KOPT-K1 (cell line): ENCODE measurements around the gene SLC35F6.
"Not testable (repeated sequence)": the region's sequence is repeated elsewhere in the genome, so short reads cannot be mapped to it uniquely, and the experiment has no call there.

Source experiments
- H3K27ac ChIP-seq: fragments of 200-600 bp; sonication (generic); 2 replicates; pipeline ENCODE4 v1.5.1; 2016; ENCODE audit warnings: antibody characterized with exemption, mild to moderate bottlenecking, low read depth, low read length; ENCODE audit not compliant: poor library complexity, severe bottlenecking
- H3K36me3 ChIP-seq: fragments of 200-600 bp; sonication (generic); 2 replicates; pipeline ENCODE4 v1.5.1; 2017; ENCODE audit warnings: antibody characterized with exemption, mild to moderate bottlenecking, low read length, moderate library complexity; ENCODE audit not compliant: insufficient read depth
- H3K9me3 ChIP-seq: fragments of 200-600 bp; sonication (generic); 2 replicates; pipeline ENCODE4 v1.5.1; 2017; ENCODE audit warnings: antibody characterized with exemption, low read length, mild to moderate bottlenecking; ENCODE audit not compliant: insufficient read depth, poor library complexity, severe bottlenecking

SLC35F6 gene

DNA sequence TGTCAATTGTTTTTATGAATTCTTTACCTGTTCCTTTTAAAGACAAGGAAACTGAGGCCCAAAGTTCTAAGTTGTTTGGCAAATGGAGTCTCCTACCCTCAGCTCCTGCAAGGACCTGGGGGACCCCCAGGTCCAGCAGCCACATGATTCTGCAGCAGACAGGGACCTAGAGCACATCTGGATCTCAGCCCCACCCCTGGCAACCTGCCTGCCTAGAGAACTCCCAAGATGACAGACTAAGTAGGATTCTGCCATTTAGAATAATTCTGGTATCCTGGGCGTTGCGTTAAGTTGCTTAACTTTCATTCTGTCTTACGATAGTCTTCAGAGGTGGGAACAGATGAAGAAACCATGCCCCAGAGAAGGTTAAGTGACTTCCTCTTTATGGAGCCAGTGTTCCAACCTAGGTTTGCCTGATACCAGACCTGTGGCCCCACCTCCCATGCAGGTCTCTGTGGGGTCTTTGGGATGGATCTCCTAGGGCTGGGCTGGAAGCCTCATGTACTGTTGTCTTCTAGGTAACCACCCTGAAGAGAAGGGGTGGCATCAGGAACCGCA is 16.2 kb downstream of the SLC35F6 start:
- no peaks in the 10 kb centered on the region for H3K9me3 ChIP-seq
- H3K27ac ChIP-seq: no peak overlapping the region
- H3K36me3 ChIP-seq: peaks cover 64% of the 10 kb centered on the region

DNA sequence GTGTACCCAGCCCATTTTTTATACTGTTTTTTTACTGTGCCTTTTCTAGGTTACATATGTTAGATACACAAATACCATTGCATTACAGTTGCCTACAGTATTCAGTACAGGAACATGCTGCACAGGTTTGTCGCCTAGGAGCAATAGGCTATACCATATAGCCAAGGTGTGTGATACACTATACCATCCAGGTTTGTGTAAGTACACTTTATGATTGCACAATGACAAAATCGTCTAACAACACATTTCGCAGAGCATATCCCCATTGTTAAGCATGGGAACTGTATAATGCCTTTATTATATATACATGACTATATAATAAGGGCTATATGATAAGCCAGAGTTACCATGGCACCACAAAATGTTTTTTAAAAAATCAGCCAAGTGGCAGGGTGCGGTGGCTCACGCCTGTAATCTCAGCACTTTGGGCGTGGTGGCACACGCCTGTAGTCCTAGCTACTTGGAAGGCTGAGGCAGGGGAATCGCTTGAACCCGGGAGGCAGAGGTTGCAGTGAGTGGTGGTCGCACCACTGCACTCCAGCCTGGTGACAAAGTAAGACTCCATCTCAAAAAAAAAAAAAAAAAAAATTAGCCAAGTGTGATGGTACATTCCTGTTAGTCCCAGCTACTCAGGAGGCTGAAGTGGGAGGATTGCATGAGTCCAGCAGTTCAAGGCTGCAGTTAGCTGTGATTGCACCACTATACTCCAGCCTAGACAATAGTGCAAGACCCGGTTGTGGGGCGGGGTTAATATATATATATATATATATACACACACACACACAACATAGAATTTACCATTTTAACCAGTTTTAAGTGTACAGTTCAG is 19.0 kb downstream of the SLC35F6 start:
- Histone ChIP-seq H3K9me3 (no peaks in the 10 kb centered on the region), H3K36me3 (peaks cover 41% of the 10 kb centered on the region), H3K27ac (no peak overlapping the region)

DNA sequence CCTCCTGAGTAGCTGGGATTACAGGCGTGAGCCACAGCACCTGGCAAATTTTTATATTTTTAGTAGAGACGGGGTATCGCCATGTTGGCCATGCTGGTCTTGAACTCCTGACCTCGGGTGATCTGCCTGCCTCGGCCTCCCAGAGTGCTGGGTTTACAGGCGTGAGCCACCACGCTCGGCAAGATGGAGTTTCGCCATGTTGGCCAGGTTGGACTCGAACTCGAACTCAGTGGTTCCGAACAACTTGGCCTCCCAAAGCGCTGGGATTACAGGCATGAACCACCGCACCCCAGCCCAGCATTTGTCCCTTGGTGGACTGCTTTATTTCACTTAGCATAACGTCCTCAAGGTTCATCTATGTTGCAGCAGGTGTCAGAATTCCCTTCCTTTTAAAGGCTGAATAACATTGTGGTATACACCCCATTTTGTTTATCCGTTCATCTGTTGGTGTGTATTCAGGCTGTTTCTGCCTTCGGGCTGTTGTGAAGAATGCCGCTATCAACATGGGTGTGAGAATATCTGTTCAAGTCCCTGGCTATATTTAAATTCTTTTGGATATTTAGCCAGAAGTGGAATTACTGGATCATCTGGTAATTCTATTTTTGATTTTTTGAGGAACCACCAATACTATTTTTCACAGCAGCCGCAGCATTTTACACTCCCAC is 20.6 kb downstream of the SLC35F6 start:
- Histone ChIP-seq H3K36me3 (peaks cover 41% of the 10 kb centered on the region), H3K9me3 (no peaks in the 10 kb centered on the region), H3K27ac (no peak overlapping the region)

DNA sequence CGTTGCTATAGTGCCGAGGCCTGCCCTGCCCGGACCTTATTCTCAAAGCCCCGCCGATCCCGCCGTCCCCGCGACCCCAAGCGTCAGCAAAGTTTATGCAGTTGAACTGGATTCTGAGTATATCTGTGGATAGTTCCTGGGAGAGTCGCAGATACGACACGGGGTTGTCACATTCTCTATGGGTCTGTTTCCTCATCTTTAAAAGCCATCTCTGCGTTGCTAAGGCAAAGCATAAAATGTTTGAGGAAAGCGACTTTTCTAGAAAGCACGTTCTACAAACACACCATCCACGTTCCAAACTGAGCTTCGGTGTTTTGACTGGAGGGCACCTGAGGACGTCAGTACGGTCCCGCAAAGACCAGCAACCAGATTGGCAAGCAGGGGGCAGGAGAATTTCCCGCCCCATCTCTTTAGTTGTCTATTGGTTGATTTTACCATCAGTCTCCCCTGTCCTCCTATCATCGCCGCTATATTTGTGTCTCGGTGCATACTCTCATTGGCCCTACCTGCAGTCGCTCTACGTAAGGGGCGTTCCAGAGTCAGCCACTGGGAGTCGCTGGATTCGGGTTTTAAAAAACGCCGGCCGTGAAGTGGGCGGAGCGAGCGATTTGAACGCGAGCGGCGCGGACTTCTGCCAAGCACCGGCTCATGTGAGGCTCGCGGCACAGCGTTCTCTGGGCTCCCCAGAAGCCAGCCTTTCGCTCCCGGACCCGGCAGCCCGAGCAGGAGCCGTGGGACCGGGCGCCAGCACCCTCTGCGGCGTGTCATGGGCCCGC is 21.5 kb downstream of the SLC35F6 start, which contains the start of gene CENPA:
CENPA (plus strand) TSS at position 626 of the 776 bp plus-strand sequence; CDS start at position 767, 141 bp downstream.
- H3K9me3 ChIP-seq: peaks cover 3% of the 10 kb centered on the region
- H3K36me3 ChIP-seq: peaks cover 39% of the 10 kb centered on the region
- H3K27ac ChIP-seq: peak within 1 kb of the TSS; percentile 90

DNA sequence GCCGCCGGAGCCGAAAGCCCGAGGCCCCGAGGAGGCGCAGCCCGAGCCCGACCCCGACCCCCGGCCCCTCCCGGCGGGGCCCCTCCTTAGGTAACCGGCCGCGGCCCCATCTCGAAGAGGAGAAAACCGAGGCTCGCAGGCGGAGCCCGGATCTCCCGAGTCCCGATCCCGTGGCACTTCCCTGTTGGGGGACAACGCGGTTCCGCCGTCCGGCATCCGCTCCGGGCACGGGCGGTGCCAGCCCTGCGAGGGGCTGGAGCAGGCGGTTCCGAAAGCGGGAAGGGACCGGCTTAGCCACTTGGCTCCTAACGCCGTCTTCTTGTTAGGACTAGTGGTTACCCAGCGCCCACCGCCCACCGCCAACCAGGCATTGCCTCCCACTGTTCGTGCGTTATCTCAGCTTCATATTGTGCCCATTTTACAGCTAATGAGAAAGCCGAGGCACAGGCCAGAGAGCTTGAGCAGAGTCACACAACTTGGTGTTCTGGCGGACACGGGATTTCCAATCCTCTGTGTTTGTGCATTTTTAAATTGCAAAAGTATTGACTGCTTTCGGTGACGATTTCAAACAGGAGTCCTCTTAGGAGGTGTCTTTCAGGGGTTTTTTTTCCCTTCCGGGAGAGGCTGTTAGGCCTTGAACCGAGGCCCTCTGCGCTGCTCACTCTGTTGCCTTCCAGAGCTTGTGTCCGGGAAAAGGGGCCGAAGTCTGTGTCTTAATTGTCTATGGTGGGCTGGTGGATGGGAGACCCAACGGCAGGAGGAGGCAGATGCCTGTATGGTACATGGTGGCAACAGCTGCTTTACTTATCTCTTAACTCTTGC is 22.3 kb downstream of the SLC35F6 start:
- Histone ChIP-seq H3K27ac (peak overlapping the region; percentile 90), H3K9me3 (peaks cover 8% of the 10 kb centered on the region), H3K36me3 (peaks cover 39% of the 10 kb centered on the region)

DNA sequence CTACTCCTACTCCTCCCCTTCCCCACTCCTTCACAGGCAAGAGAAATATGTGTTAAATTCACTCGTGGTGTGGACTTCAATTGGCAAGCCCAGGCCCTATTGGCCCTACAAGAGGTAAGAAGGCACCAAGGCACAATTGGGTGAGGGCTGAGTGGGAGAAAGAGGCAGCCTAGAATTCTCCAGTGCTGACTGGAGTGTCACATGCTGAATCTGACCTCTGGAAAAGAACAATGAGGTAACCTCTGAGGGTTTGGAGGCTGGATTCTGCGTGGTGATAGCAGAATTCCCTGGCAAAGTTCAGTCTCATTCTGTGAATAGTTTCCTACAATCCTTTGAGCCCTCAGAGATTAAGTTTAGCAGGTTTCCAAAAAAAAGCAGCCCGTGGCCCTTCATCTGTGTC is 28.6 kb downstream of the SLC35F6 start:
- no peak overlapping the region for H3K27ac ChIP-seq
- peaks cover 95% of the 10 kb centered on the region for H3K36me3 ChIP-seq
- peaks cover 8% of the 10 kb centered on the region for H3K9me3 ChIP-seq

DNA sequence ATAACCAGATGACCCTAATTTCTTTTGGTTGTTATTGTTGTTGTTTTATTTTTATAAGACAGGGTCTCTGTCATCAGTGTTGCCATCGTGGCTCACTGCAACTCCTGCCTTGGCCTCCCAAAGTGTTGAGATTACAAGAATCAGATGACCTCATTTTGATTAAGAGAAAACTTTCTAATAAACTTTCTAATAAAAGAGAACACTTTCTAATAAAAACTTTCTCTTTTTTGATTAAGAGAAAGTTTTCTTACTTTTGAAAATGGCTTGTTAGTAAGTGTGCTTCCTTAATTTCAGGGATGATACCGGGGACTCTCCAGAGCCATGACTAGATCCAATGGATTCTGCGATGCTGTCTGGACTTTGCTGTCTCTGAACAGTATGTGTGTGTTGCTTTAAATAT is 29.4 kb downstream of the SLC35F6 start:
- Histone ChIP-seq H3K9me3 (peaks cover 8% of the 10 kb centered on the region), H3K27ac (no peak overlapping the region), H3K36me3 (peaks cover 94% of the 10 kb centered on the region)

DNA sequence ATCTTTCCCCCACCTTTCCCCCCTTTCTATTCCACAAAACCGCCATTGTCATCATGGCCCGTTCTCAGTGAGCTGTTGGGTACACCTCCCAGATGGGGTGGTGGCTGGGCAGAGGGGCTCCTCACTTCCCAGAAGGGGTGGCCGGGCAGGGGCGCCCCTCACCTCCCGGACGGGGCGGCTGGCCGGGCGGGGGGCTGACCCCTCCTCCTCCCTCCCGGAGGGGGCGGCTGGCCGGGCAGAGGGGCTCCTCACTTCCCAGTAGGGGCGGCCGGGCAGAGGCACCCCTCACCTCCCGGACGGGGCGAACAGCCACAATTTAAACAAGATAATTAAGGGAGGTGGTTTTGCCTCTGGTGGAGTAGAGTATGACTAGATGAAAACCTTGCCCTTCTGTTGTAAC is 31.1 kb downstream of the SLC35F6 start:
- H3K9me3 ChIP-seq, H3K27ac ChIP-seq: not testable (repeated sequence)
- H3K36me3 ChIP-seq: peaks cover 88% of the 10 kb centered on the region

DNA sequence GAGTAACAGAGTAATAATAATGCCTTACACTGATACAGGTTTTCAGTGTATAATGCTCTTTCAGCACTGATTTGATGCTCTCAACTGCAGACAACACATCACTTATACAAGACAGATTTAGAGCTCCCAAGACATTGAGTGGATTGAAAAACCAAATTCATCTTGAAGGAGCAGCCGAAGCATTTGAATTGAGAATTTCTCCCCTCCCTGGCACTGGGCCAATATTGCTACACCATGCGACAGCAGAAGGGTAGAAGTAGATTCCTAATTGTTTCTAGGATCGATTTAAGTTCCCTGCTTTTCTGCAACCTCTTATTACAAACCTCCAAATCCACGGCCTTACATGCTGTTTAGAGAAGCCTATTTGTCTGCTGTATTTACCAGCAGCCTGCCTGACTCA is 37.2 kb downstream of the SLC35F6 start:
- no peaks in the 10 kb centered on the region for H3K9me3 ChIP-seq
- H3K36me3 ChIP-seq: peaks cover 45% of the 10 kb centered on the region
- no peak overlapping the region for H3K27ac ChIP-seq

DNA sequence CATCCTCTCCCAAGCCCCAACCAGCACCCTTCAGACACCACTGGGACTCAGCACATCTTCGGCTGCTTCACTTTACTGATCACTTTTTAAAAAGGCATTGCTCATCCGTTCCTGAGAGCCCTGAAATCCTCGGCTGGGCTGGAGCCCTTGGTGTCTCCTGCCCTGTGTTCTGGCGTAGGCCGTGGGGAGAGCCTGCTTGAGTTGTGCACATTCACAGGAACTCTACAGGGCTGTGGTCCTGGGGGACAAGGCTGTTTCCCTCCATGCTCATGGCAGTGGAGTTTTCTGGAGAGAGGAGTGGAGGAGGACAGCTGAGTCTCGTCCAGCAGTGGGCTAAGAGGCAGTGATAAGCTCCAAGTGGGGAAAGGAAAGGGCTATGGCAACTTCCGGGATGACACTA is 37.7 kb downstream of the SLC35F6 start:
- Histone ChIP-seq H3K36me3 (peaks cover 41% of the 10 kb centered on the region), H3K9me3 (no peaks in the 10 kb centered on the region), H3K27ac (no peak overlapping the region)

DNA sequence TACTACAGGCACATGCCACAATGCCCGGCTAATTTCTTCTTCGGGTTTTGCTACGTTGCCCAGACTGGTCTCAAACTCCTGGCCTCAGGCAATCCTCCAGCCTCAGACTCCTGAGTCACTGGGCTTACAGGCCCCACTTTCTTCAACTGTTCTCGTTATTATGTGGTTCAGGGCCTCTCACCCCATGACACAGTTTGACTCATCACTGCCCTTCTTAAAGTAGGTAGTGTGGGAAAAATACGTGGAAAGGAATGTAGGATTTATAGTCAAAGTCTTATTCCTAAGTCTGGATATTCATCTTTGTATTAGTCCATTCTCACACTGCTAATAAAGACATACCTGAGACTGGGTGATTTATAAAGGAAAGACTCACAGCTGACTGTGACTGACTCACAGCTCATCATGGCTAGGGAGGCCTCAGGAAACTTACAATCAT is 41.2 kb downstream of the SLC35F6 start:
- peaks cover 15% of the 10 kb centered on the region for H3K36me3 ChIP-seq
- no peak overlapping the region for H3K27ac ChIP-seq
- H3K9me3 ChIP-seq: no peaks in the 10 kb centered on the region

DNA sequence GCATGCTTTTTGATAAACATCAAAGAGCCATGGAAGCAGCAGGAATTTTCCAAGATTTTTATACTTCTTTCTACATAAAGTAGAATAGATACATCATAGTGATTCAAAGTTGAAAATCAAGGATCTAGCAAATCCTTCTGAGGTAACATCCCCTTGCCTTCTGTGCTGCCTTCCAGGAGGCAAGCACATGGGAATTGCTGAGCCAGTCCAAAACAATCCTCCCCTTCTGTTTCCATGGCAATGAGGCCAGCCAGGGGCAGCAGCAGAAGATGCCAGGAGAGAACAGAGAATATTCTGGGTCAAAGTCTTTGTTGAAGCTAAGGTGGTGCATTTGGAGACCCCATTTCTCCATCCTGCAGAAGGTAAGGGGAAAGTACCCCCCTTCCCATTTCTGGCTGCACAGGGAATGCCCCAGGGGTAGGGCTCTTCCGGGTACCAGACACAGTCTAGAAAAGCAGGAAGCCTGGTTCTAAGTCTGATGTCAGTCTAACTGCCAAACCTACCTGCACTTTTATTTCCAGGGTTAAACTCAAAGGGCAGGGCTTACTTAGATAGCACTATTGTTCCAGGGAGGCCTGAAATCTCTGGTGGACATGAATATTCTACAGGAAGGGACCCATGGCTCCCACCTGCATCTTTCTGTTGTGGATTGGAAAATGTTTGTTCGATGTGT is 43.8 kb downstream of the SLC35F6 start:
- Histone ChIP-seq H3K36me3 (no peaks in the 10 kb centered on the region), H3K9me3 (no peaks in the 10 kb centered on the region), H3K27ac (no peak overlapping the region)

DNA sequence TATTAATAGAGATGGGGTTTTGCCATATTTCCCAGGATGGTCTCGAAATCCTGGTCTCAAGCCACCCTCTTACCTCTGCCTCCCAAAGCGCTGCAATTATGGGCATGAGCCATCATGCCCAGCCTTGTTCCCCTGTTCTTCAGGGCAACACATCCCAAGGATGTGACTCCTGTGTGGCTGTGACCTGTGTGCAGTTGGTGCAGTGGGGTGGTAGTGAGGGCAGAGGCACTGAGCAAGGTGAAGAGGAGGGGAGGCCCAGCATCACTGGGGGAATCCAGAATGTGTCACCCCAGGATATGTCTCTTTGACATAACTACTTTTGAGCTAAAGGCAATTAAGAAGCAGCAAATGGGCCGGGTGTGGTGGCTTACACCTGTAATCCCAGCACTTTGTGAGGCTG is 45.1 kb downstream of the SLC35F6 start:
- no peak overlapping the region for H3K27ac ChIP-seq
- H3K36me3 ChIP-seq: no peaks in the 10 kb centered on the region
- no peaks in the 10 kb centered on the region for H3K9me3 ChIP-seq
